SK-N-SH treated with all-trans-retinoic acid at 6 μM for 48 hours (cell line): Measurements from ENCODE around the gene SCN1B.
A peak's percentile ranks its signal among the peaks of the same experiment; 100 is the strongest.
"Not testable (repeated sequence)": the region's sequence is repeated elsewhere in the genome, so short reads cannot be mapped to it uniquely, and the experiment has no call there.

Experiments
- ATAC-seq: fragments of 200-7000 bp; cut with Tn5 transposase; 3 replicates; pipeline ENCODE4 v1.9.1; 2020; ENCODE audit warnings: mild to moderate bottlenecking, moderate library complexity
- ARNTL ChIP-seq: fragments of 450-650 bp; formaldehyde crosslinking; IDR thresholded peaks from 2 replicates; pipeline ENCODE4 v1.5.0; 2020; ENCODE audit warnings: low read depth, mild to moderate bottlenecking, moderate library complexity, borderline replicate concordance
- BACH2 ChIP-seq: fragments of 250-450 bp; sonication (Bioruptor Pico); IDR thresholded peaks from 2 replicates; pipeline ENCODE4 v1.9.0; 2021; ENCODE audit warnings: mild to moderate bottlenecking, borderline replicate concordance
- CSDC2 ChIP-seq: fragments of 250-450 bp; sonication (Bioruptor Pico); IDR thresholded peaks from 2 replicates; pipeline ENCODE4 v1.5.0; 2020; ENCODE audit warnings: mild to moderate bottlenecking, moderate library complexity
- CSRNP3 ChIP-seq: fragments of 250-450 bp; sonication (Bioruptor Pico); IDR thresholded peaks from 2 replicates; pipeline ENCODE4 v1.5.1; 2021; ENCODE audit warnings: mild to moderate bottlenecking, moderate library complexity
- ESRRG ChIP-seq: fragments of 250-450 bp; sonication (Bioruptor Pico); IDR thresholded peaks from 2 replicates; pipeline ENCODE4 v1.6.1; 2021; ENCODE audit warnings: mild to moderate bottlenecking
- GLIS3 ChIP-seq: fragments of 250-450 bp; sonication (Bioruptor Pico); IDR thresholded peaks from 2 replicates; pipeline ENCODE4 v1.5.0; 2020; ENCODE audit warnings: mild to moderate bottlenecking, moderate library complexity
- ISL1 ChIP-seq: fragments of 250-450 bp; sonication (Bioruptor Pico); IDR thresholded peaks from 2 replicates; pipeline ENCODE4 v2.1.2; 2022; ENCODE audit warnings: mild to moderate bottlenecking, moderate library complexity
- OSR1 ChIP-seq: fragments of 250-450 bp; sonication (Bioruptor Pico); IDR thresholded peaks from 2 replicates; pipeline ENCODE4 v1.8.0; 2022; ENCODE audit warnings: moderate library complexity, mild to moderate bottlenecking, inconsistent platforms
- PPARA ChIP-seq: fragments of 250-450 bp; sonication (Bioruptor Pico); IDR thresholded peaks from 2 replicates; pipeline ENCODE4 v1.5.0; 2020; ENCODE audit warnings: mild to moderate bottlenecking, borderline replicate concordance
- RARB ChIP-seq: fragments of 250-450 bp; sonication (Bioruptor Pico); IDR thresholded peaks from 2 replicates; pipeline ENCODE4 v1.8.0; 2021; ENCODE audit warnings: mild to moderate bottlenecking, moderate library complexity
- SNAI2 ChIP-seq: fragments of 250-450 bp; sonication (Bioruptor Pico); IDR thresholded peaks from 2 replicates; pipeline ENCODE4 v1.5.0; 2020; ENCODE audit warnings: mild to moderate bottlenecking, moderate library complexity
- TCF4 ChIP-seq: fragments of 250-450 bp; sonication (Bioruptor Pico); IDR thresholded peaks from 2 replicates; pipeline ENCODE4 v1.8.0; 2021; ENCODE audit warnings: mild to moderate bottlenecking, moderate library complexity, borderline replicate concordance
- TSHZ2 ChIP-seq: fragments of 250-450 bp; sonication (Bioruptor Pico); IDR thresholded peaks from 2 replicates; pipeline ENCODE4 v1.5.0; 2020; ENCODE audit warnings: mild to moderate bottlenecking, moderate library complexity
- ZC3H10 ChIP-seq: fragments of 250-450 bp; sonication (Bioruptor Pico); IDR thresholded peaks from 2 replicates; pipeline ENCODE4 v1.5.1; 2021; ENCODE audit warnings: mild to moderate bottlenecking, moderate library complexity
- ZFP3 ChIP-seq: fragments of 250-450 bp; sonication (Bioruptor Pico); IDR thresholded peaks from 2 replicates; pipeline ENCODE4 v1.5.0; 2020; ENCODE audit warnings: mild to moderate bottlenecking, moderate library complexity
- ZFP30 ChIP-seq: fragments of 450-650 bp; formaldehyde crosslinking; IDR thresholded peaks from 2 replicates; pipeline ENCODE4 v1.5.0; 2022; ENCODE audit warnings: mild to moderate bottlenecking, moderate library complexity
- ZNF565 ChIP-seq: fragments of 450-650 bp; formaldehyde crosslinking; conservative IDR thresholded peaks from 2 replicates; pipeline ENCODE4 v1.5.0; 2020; ENCODE audit warnings: low read depth, mild to moderate bottlenecking, moderate library complexity
- ZNF8 ChIP-seq: fragments of 450-650 bp; formaldehyde crosslinking; IDR thresholded peaks from 2 replicates; pipeline ENCODE4 v1.5.0; 2020; ENCODE audit warnings: mild to moderate bottlenecking, moderate library complexity
- TF ChIP-seq, protein P1 (sequence below): fragments of 250-450 bp; sonication (Bioruptor Pico); IDR thresholded peaks from 2 replicates; pipeline ENCODE4 v1.8.0; 2020; ENCODE audit warnings: mild to moderate bottlenecking, moderate library complexity, borderline replicate concordance
- TF ChIP-seq, protein P2 (sequence below): fragments of 250-450 bp; sonication (Bioruptor Pico); IDR thresholded peaks from 2 replicates; pipeline ENCODE4 v1.5.1; 2020; ENCODE audit warnings: low read depth, mild to moderate bottlenecking, moderate library complexity

SCN1B gene

DNA sequence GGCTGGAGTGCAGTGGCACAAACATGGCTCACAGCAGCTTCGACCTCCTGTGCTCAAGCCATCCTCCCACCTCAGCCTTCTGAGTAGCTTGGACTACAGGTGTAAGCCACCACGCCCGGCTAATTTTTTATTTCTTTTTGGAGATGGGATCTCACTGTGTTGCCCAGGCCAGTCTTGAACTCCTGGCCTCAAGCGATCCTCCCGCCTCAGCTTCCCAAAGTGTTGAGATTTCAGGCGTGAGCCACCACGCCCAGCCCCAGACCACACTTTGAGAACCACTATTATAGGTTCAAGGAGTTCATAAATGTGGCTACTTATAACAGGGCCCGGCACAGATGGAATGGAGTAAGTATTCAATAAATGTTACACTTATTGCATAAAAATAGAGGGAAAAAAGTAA lies 3.3 kb upstream of the SCN1B start (continued):
- TF ChIP-seq RARB (CRISPR knock-in tag), result no peak

GRCh38 chr19:35027851-35028599 lies 2.2 kb upstream of the SCN1B start:
- TF ChIP-seq TCF4 (no peak), CSDC2 (CRISPR knock-in tag) (no peak), ARNTL (CRISPR knock-in tag) (no peak), CSRNP3 (CRISPR knock-in tag) (no peak), ZC3H10 (no peak), ZNF8 (no peak), SNAI2 (CRISPR knock-in tag) (no peak), TSHZ2 (CRISPR knock-in tag) (no peak), BACH2 (CRISPR knock-in tag) (no peak), ESRRG (no peak), OSR1 (CRISPR knock-in tag) (no peak), ZFP30 (CRISPR knock-in tag) (no peak), GLIS3 (CRISPR knock-in tag) (no peak), ZFP3 (no peak), PPARA (CRISPR knock-in tag) (no peak), ZNF565 (CRISPR knock-in tag) (no peak)
- TF ChIP-seq, protein P1, sequence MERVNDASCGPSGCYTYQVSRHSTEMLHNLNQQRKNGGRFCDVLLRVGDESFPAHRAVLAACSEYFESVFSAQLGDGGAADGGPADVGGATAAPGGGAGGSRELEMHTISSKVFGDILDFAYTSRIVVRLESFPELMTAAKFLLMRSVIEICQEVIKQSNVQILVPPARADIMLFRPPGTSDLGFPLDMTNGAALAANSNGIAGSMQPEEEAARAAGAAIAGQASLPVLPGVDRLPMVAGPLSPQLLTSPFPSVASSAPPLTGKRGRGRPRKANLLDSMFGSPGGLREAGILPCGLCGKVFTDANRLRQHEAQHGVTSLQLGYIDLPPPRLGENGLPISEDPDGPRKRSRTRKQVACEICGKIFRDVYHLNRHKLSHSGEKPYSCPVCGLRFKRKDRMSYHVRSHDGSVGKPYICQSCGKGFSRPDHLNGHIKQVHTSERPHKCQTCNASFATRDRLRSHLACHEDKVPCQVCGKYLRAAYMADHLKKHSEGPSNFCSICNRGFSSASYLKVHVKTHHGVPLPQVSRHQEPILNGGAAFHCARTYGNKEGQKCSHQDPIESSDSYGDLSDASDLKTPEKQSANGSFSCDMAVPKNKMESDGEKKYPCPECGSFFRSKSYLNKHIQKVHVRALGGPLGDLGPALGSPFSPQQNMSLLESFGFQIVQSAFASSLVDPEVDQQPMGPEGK (CRISPR knock-in tag), result no peak
- TF ChIP-seq, protein P2, sequence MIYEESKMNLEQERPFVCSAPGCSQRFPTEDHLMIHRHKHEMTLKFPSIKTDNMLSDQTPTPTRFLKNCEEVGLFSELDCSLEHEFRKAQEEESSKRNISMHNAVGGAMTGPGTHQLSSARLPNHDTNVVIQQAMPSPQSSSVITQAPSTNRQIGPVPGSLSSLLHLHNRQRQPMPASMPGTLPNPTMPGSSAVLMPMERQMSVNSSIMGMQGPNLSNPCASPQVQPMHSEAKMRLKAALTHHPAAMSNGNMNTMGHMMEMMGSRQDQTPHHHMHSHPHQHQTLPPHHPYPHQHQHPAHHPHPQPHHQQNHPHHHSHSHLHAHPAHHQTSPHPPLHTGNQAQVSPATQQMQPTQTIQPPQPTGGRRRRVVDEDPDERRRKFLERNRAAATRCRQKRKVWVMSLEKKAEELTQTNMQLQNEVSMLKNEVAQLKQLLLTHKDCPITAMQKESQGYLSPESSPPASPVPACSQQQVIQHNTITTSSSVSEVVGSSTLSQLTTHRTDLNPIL (CRISPR knock-in tag), result no peak
- no peak for ATAC-seq

DNA sequence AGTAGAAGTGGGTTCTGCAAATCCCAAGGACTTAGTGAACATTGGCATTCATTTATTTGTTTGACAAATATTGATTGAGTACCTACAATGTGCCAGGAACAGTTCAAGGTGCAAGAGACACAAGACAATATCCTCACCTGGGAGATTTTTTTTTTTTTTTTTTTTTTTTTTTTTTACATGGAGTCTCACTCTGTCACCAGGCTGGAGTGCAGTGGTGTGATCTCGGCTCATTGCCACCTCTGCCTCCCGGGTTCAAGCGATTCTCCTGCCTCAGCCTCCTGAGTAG lies 1.7 kb upstream of the SCN1B start:
- ATAC-seq, result not testable (repeated sequence)

GRCh38 chr19:35029275-35029736 lies 964 bp upstream of the SCN1B start:
- not testable (repeated sequence) for ATAC-seq

- ATAC-seq, result peak; percentile 11
- TF ChIP-seq PPARA (CRISPR knock-in tag), result no peak
- TF ChIP-seq CSRNP3 (CRISPR knock-in tag), result peak; percentile 40; the same call in 1 of the 2 replicates
- no peak for TF ChIP-seq ISL1 (CRISPR knock-in tag)
- TF ChIP-seq, all 23 proteins: peak for 1
These were observed 473 bp upstream of the SCN1B start for GRCh38 chr19:35029737-35030256.
